ENCODE measurements around the gene TMEM50A. TPM values are rescaled to one million over a fixed set of nuclear protein-coding genes. Genes with fewer than 3 reads are reported as not detected.

TMEM50A gene
- total and polyA plus RNA-seq, 9 of the 15 experiments (the other 6 are each of a cell fraction or from before 2014, with no cell fraction given): 43.7 to 195 (median 137) TPM

GRCh38 chr1:25360596-25361581 lies 22.8 kb downstream of the TMEM50A start (continued):
- TF ChIP-seq JUN (IDR thresholded peaks at IDR 0.05; ENCODE audit: borderline replicate concordance, low read depth, low read length) (peak; percentile 86; the same call in 1 of the 2 replicates), JUN (CRISPR knock-in tag; IDR thresholded peaks at IDR 0.05; ENCODE audit: borderline replicate concordance) (no peak), SRSF9 (IDR thresholded peaks at IDR 0.05; ENCODE audit: borderline replicate concordance, low read depth, low read length) (no peak), RAD21 (CRISPR knock-in tag; conservative IDR thresholded peaks at IDR 0.05 in 1 of 2, IDR thresholded peaks at IDR 0.05 in 1 of 2) (no peak), NCOA2 (IDR thresholded peaks at IDR 0.05; ENCODE audit: partially characterized antibody in 2 of 2) (no peak), L3MBTL2 (IDR thresholded peaks at IDR 0.05) (peak; percentile 81), GABPA (tag; conservative IDR thresholded peaks at IDR 0.05; ENCODE audit: low read depth) (peak; percentile 24; the same call in 1 of the 2 replicates), PRMT5 (CRISPR knock-in tag; IDR thresholded peaks at IDR 0.05) (no peak), GTF2F1 (IDR thresholded peaks at IDR 0.05; ENCODE audit: low read depth, low read length) (no peak), NR4A1 (CRISPR knock-in tag; IDR thresholded peaks at IDR 0.05) (no peak), NR4A1 (tag; IDR thresholded peaks at IDR 0.05) (0 out of 2 replicates have a peak, but pooled peaks have one; percentile 27), ERF (CRISPR knock-in tag; IDR thresholded peaks at IDR 0.05) (no peak), CHD2 (IDR thresholded peaks at IDR 0.05; ENCODE audit: low read depth, low read length) (no peak), NRF1 (conservative IDR thresholded peaks at IDR 0.05 in 1 of 2, IDR thresholded peaks at IDR 0.05 in 1 of 2) (no peak), ZNF551 (CRISPR knock-in tag; IDR thresholded peaks at IDR 0.05) (no peak), TAF7 (tag; IDR thresholded peaks at IDR 0.05) (no peak)
- TF ChIP-seq, protein P1, sequence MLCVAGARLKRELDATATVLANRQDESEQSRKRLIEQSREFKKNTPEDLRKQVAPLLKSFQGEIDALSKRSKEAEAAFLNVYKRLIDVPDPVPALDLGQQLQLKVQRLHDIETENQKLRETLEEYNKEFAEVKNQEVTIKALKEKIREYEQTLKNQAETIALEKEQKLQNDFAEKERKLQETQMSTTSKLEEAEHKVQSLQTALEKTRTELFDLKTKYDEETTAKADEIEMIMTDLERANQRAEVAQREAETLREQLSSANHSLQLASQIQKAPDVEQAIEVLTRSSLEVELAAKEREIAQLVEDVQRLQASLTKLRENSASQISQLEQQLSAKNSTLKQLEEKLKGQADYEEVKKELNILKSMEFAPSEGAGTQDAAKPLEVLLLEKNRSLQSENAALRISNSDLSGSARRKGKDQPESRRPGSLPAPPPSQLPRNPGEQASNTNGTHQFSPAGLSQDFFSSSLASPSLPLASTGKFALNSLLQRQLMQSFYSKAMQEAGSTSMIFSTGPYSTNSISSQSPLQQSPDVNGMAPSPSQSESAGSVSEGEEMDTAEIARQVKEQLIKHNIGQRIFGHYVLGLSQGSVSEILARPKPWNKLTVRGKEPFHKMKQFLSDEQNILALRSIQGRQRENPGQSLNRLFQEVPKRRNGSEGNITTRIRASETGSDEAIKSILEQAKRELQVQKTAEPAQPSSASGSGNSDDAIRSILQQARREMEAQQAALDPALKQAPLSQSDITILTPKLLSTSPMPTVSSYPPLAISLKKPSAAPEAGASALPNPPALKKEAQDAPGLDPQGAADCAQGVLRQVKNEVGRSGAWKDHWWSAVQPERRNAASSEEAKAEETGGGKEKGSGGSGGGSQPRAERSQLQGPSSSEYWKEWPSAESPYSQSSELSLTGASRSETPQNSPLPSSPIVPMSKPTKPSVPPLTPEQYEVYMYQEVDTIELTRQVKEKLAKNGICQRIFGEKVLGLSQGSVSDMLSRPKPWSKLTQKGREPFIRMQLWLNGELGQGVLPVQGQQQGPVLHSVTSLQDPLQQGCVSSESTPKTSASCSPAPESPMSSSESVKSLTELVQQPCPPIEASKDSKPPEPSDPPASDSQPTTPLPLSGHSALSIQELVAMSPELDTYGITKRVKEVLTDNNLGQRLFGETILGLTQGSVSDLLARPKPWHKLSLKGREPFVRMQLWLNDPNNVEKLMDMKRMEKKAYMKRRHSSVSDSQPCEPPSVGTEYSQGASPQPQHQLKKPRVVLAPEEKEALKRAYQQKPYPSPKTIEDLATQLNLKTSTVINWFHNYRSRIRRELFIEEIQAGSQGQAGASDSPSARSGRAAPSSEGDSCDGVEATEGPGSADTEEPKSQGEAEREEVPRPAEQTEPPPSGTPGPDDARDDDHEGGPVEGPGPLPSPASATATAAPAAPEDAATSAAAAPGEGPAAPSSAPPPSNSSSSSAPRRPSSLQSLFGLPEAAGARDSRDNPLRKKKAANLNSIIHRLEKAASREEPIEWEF (CRISPR knock-in tag; IDR thresholded peaks at IDR 0.05): no peak
- TF ChIP-seq, protein P2, sequence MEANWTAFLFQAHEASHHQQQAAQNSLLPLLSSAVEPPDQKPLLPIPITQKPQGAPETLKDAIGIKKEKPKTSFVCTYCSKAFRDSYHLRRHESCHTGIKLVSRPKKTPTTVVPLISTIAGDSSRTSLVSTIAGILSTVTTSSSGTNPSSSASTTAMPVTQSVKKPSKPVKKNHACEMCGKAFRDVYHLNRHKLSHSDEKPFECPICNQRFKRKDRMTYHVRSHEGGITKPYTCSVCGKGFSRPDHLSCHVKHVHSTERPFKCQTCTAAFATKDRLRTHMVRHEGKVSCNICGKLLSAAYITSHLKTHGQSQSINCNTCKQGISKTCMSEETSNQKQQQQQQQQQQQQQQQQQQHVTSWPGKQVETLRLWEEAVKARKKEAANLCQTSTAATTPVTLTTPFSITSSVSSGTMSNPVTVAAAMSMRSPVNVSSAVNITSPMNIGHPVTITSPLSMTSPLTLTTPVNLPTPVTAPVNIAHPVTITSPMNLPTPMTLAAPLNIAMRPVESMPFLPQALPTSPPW (CRISPR knock-in tag; IDR thresholded peaks at IDR 0.05): no peak
- TF ChIP-seq, protein P3, sequence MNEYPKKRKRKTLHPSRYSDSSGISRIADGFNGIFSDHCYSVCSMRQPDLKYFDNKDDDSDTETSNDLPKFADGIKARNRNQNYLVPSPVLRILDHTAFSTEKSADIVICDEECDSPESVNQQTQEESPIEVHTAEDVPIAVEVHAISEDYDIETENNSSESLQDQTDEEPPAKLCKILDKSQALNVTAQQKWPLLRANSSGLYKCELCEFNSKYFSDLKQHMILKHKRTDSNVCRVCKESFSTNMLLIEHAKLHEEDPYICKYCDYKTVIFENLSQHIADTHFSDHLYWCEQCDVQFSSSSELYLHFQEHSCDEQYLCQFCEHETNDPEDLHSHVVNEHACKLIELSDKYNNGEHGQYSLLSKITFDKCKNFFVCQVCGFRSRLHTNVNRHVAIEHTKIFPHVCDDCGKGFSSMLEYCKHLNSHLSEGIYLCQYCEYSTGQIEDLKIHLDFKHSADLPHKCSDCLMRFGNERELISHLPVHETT (CRISPR knock-in tag; conservative IDR thresholded peaks at IDR 0.05 in 1 of 2, IDR thresholded peaks at IDR 0.05 in 1 of 2): no peak
